Endothelial cell of umbilical vein (primary cell): ENCODE data around the gene RUFY3. TPM values are rescaled to one million over a fixed set of nuclear protein-coding genes. Genes with fewer than 3 reads are reported as not detected.
"Not testable (repeated sequence)": the region's sequence is repeated elsewhere in the genome, so short reads cannot be mapped to it uniquely, and the experiment has no call there.

Experiments
- BruUV-seq: library from RNA; stranded (reverse); fragments of 400-500 nt; replicated peaks from 2 replicates; lab custom pipeline; 2021; lab: Mats Ljungman, UMichigan
- CTCF ChIA-PET: fragments of 300-600, 350-600 bp; sonication (Branson Sonifier 250); formaldehyde crosslinking; loops from one replicate; lab custom pipeline; 2021; ENCODE audit warnings: antibody characterized with exemption, inconsistent platforms; lab: Charles Lee
- POLR2A ChIA-PET: fragments of 300-600, 350-600 bp; sonication (Branson Sonifier 250); formaldehyde crosslinking; loops from one replicate; lab custom pipeline; 2021; ENCODE audit warnings: antibody characterized with exemption, inconsistent platforms; lab: Charles Lee
- DNase-seq: peaks from one replicate; pipeline ENCODE4 v3.0.0-alpha.2; 2011; ENCODE audit warnings: low read depth, low spot score
- FAIRE-seq: peaks from 2 replicates; lab custom pipeline; 2011; peaks lifted over from hg19 to GRCh38; lab: Jason Lieb, UNC
- H2AFZ ChIP-seq: 2 replicates; pipeline ENCODE4 v1.6.0; 2012; ENCODE audit warnings: low read depth, low read length, control low read depth, inconsistent platforms
- H3K27ac ChIP-seq: 2 replicates; pipeline ENCODE4 v1.5.1; 2011; ENCODE audit warnings: low read depth, mild to moderate bottlenecking, control low read depth, low read length, moderate library complexity; ENCODE audit not compliant: insufficient read depth
- H3K27me3 ChIP-seq, 2 experiments: 2 replicates each; pipeline versions ENCODE4 v1.6.0 to v1.6.1; 2011; ENCODE audit warnings: low read length in 2 of 2, mixed read lengths in 1 of 2; ENCODE audit not compliant: control insufficient read depth in 2 of 2, insufficient read depth in 2 of 2
- H3K36me3 ChIP-seq, 2 experiments: 2 replicates in 1 of 2; 3 replicates in 1 of 2; pipeline ENCODE4 v1.5.1; 2011; ENCODE audit warnings: low read length in 2 of 2, mild to moderate bottlenecking in 1 of 2, moderate library complexity in 1 of 2; ENCODE audit not compliant: control insufficient read depth in 2 of 2, insufficient read depth in 2 of 2; ENCODE audit errors: extremely low read depth in 1 of 2
- H3K4me1 ChIP-seq: 3 replicates; pipeline ENCODE4 v1.5.1; 2011; ENCODE audit warnings: mild to moderate bottlenecking, low read length; ENCODE audit not compliant: control insufficient read depth, insufficient read depth; ENCODE audit errors: extremely low read depth
- H3K4me2 ChIP-seq: 2 replicates; pipeline ENCODE4 v1.6.1; 2011; ENCODE audit warnings: low read length, control low read depth, mixed read lengths; ENCODE audit not compliant: insufficient read depth
- H3K4me3 ChIP-seq, 3 experiments: fragments of 200-600 bp in 1 of 3; sonication (generic), shearing (Covaris generic) in 1 of 3; replicated peaks in 1 of 3; 2 replicates each; pipeline ENCODE4 v1.5.1; 2011 to 2016; ENCODE audit warnings: control low read depth in 3 of 3, low read length in 3 of 3, mild to moderate bottlenecking in 2 of 3, inconsistent platforms in 1 of 3, low read depth in 1 of 3, moderate library complexity in 1 of 3; ENCODE audit not compliant: insufficient read depth in 1 of 3
- H3K79me2 ChIP-seq: 2 replicates; pipeline ENCODE4 v1.6.0; 2012; ENCODE audit warnings: low read length, inconsistent platforms; ENCODE audit not compliant: control insufficient read depth, insufficient read depth
- H3K9ac ChIP-seq: replicated peaks from 2 replicates; pipeline ENCODE3; 2011; ENCODE audit warnings: low read length, control low read depth; ENCODE audit not compliant: insufficient read depth; ENCODE audit errors: extremely low read depth
- H3K9me1 ChIP-seq: replicated peaks from 3 replicates; pipeline ENCODE4 v1.6.0; 2011; ENCODE audit warnings: mild to moderate bottlenecking, low read length; ENCODE audit not compliant: control insufficient read depth, insufficient read depth; ENCODE audit errors: extremely low read depth
- H3K9me3 ChIP-seq: replicated peaks from 2 replicates; pipeline ENCODE4 v1.5.1; 2012; ENCODE audit warnings: low read length, inconsistent platforms; ENCODE audit not compliant: control insufficient read depth, insufficient read depth
- H4K20me1 ChIP-seq: replicated peaks from 2 replicates; pipeline ENCODE3; 2011; ENCODE audit warnings: mild to moderate bottlenecking, low read length; ENCODE audit not compliant: control insufficient read depth, insufficient read depth; ENCODE audit errors: extremely low read depth
- EZH2 ChIP-seq: IDR thresholded peaks from 2 replicates; pipeline ENCODE4 v1.6.1; 2012; ENCODE audit warnings: borderline replicate concordance, low read depth, mild to moderate bottlenecking, moderate library complexity, low read length, inconsistent platforms; ENCODE audit not compliant: severe bottlenecking
- MYC ChIP-seq: IDR thresholded peaks from one replicate; pipeline ENCODE4 v1.6.1; 2011; ENCODE audit warnings: mild to moderate bottlenecking, low read depth, low read length
- dilution Hi-C: fragments of 300-500 bp; cut with MboI; formaldehyde crosslinking; loops from one replicate; pipeline ENCODE4 v1.15.0; 2019; ENCODE audit warnings: low sequenced_read_pairs; ENCODE audit not compliant: extremely low pct_ligation_motif_present
- intact Hi-C: fragments of 100-400 bp; cut with micrococcal nuclease; formaldehyde crosslinking; loops from one replicate; pipeline ENCODE4 v1.10.0; 2022
- polyA plus RNA-seq, 4 experiments: library from polyadenylated mRNA; depleted of rRNA in 3 of 4; stranded (reverse) in 3 of 4; unstranded in 1 of 4; fragments of >200 nt; gene quantifications; 2 replicates each; pipeline versions ENCODE4 v1.2.1 to v1.2.3, GENCODE V29; 2011 to 2012; ENCODE audit warnings: missing spikeins in 1 of 4
- total RNA-seq: library from RNA; stranded (reverse); gene quantifications from 2 replicates; pipeline ENCODE4 v1.2.3, GENCODE V29; 2021
- TF ChIP-seq, protein P1 (sequence below), 2 donors: IDR thresholded peaks; 1 replicate in 1 of 2; 2 replicates in 1 of 2; pipeline ENCODE4 v1.5.1; 2011; ENCODE audit warnings: low read length in 2 of 2, mild to moderate bottlenecking in 2 of 2, moderate library complexity in 2 of 2, control low read depth in 1 of 2, inconsistent platforms in 1 of 2, low read depth in 1 of 2; ENCODE audit not compliant: insufficient read depth in 1 of 2; ENCODE audit errors: extremely low read depth in 1 of 2

The RUFY3 gene
- total and polyA plus RNA-seq, 2 donors (not counting 3 experiments of a cell fraction or from before 2014, with no cell fraction given) = 10.0 to 52.8 TPM

DNA sequence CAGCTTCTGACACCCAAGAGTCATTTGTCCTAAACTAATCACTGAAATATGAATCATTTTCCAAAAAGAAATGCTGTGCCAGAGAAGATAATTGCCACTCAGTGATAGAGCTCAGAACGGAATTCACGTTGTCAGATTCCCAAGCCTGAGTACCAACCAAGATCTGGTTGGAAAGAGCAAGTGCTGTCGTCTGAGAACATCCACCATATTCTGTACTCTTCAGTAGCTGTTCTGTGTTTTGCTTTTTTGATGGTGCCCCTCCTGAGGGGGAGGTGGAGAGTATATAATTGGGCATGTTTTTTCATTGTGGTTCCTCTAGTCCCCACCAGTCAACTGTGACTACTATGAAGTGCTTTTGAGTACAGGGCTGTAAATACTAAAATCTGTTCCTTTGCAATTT, 13.2 kb downstream of the RUFY3 start:
- Histone ChIP-seq H3K36me3 (no peaks in the 10 kb centered on the region), H3K79me2 (peaks cover 8% of the 10 kb centered on the region), H3K4me2 (peak overlapping the region; percentile 99), H3K9me3 (no peaks in the 10 kb centered on the region), H3K4me1 (peaks cover 17% of the 10 kb centered on the region), H3K9ac (peak overlapping the region; percentile 61), H2AFZ (peak overlapping the region; percentile 39), H3K9me1 (no peaks in the 10 kb centered on the region), H3K27me3 (no peaks in the 10 kb centered on the region), H3K4me3 (peak overlapping the region; percentile 33 to 82 (median 59)), H4K20me1 (no peaks in the 10 kb centered on the region), H3K27ac (peak overlapping the region; percentile 66)
- no peak for TF ChIP-seq EZH2
- no peak for TF ChIP-seq MYC
- no TSS peak for BruUV-seq
- ChIA-PET POLR2A (interaction anchor here (1.3 to 1.5 kb wide), 2 partner anchors 29 to 31 kb away, joined by 3 to 6 read pairs; no protein-coding TSS in a partner anchor), CTCF (interaction anchor here (0.6 to 3.0 kb wide), 16 partner anchors 9 to 275 kb away, joined by 3 to 25 read pairs (median 4); partner anchors contain the start of genes DCK, GRSF1, RUFY3 and UTP3)
- dilution Hi-C loops = no loop called here
- intact Hi-C loops = loop anchor here (1.0 kb wide), 1 partner anchor 30 kb away; no protein-coding TSS in a partner anchor
- FAIRE-seq (no peak), DNase-seq (no peak)

DNA sequence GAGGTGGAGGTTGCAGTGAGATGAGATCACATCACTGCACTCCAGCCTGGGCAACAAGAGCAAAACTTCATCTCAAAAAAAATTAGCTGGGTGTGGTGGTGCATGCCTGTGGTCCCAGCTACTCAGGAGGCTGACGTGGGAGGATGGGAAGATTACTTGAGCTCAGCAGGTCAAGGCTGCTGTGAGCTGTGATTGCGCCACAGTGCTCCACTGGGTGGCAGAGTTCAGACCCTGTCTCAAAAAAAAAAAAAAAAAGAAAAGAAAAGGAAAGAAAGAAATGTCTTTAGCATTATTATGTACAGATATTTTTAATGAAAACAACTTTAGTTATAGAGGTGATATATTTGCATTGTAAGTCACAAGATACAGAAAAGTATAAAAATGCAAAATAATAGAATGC, 14.2 kb downstream of the RUFY3 start:
- H3K79me2 ChIP-seq, intact Hi-C loops, H3K9me3 ChIP-seq, dilution Hi-C loops, H4K20me1 ChIP-seq, H3K27ac ChIP-seq, H3K36me3 ChIP-seq, H3K4me2 ChIP-seq, H3K9ac ChIP-seq, H3K27me3 ChIP-seq, BruUV-seq, H2AFZ ChIP-seq, FAIRE-seq, H3K9me1 ChIP-seq, H3K4me3 ChIP-seq: not testable (repeated sequence)
- peak; percentile 33 for DNase-seq
- H3K4me1 ChIP-seq = peaks cover 17% of the 10 kb centered on the region
- ChIA-PET CTCF (interaction anchor here (0.6 to 3.0 kb wide), 12 partner anchors 8 to 274 kb away, joined by 3 to 25 read pairs (median 5); no protein-coding TSS in a partner anchor), POLR2A (interaction anchor here (0.6 kb wide), 1 partner anchor 18 kb away, joined by 11 read pairs; no protein-coding TSS in a partner anchor)
- TF ChIP-seq, protein P1, sequence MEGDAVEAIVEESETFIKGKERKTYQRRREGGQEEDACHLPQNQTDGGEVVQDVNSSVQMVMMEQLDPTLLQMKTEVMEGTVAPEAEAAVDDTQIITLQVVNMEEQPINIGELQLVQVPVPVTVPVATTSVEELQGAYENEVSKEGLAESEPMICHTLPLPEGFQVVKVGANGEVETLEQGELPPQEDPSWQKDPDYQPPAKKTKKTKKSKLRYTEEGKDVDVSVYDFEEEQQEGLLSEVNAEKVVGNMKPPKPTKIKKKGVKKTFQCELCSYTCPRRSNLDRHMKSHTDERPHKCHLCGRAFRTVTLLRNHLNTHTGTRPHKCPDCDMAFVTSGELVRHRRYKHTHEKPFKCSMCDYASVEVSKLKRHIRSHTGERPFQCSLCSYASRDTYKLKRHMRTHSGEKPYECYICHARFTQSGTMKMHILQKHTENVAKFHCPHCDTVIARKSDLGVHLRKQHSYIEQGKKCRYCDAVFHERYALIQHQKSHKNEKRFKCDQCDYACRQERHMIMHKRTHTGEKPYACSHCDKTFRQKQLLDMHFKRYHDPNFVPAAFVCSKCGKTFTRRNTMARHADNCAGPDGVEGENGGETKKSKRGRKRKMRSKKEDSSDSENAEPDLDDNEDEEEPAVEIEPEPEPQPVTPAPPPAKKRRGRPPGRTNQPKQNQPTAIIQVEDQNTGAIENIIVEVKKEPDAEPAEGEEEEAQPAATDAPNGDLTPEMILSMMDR (IDR thresholded peaks at IDR 0.05; ENCODE audit: extremely low read depth in 1 of 2, insufficient read depth in 1 of 2, low read depth in 1 of 2, low read length in 2 of 2) = peak; percentile 29 to 37
